Measurements from ENCODE around the gene LPCAT4.
"Not testable (repeated sequence)": the region's sequence is repeated elsewhere in the genome, so short reads cannot be mapped to it uniquely, and the experiment has no call there.

The LPCAT4 gene

GRCh38 chr15:34362047-34362773 is 4.8 kb downstream of the LPCAT4 start:
- DNase-seq, result no peak

- DNase-seq, result no peak
Measured at GRCh38 chr15:34361278-34361677, 5.7 kb downstream of the LPCAT4 start.

GRCh38 chr15:34360298-34360697 is 6.7 kb downstream of the LPCAT4 start:
- no peak for DNase-seq

- DNase-seq, result no peak
Measured at GRCh38 chr15:34359416-34359815, 7.6 kb downstream of the LPCAT4 start.

- no peak for DNase-seq
Measured at GRCh38 chr15:34358948-34359347, 8.0 kb downstream of the LPCAT4 start.

GRCh38 chr15:34358367-34358766 is 8.6 kb downstream of the LPCAT4 start:
- no peak for DNase-seq

GRCh38 chr15:34357653-34358052 is 9.3 kb downstream of the LPCAT4 start:
- DNase-seq, result no peak

GRCh38 chr15:34355241-34355640 is 11.8 kb downstream of the LPCAT4 start:
- DNase-seq, result no peak

GRCh38 chr15:34354286-34354685 is 12.7 kb downstream of the LPCAT4 start:
- DNase-seq, result no peak

GRCh38 chr15:34353627-34354026 is 13.4 kb downstream of the LPCAT4 start:
- no peak for DNase-seq

- DNase-seq, result not testable (repeated sequence)
Measured at GRCh38 chr15:34352996-34353395, 14.0 kb downstream of the LPCAT4 start.

GRCh38 chr15:34349769-34350168 is 17.2 kb downstream of the LPCAT4 start:
- no peak for DNase-seq

GRCh38 chr15:34348735-34349300 is 18.2 kb downstream of the LPCAT4 start:
- DNase-seq, result no peak

GRCh38 chr15:34347951-34348638 is 18.9 kb downstream of the LPCAT4 start:
- no peak for DNase-seq

- DNase-seq, result peak; percentile 92
Measured at GRCh38 chr15:34342737-34343575, 24.0 kb downstream of the LPCAT4 start, which contains the start of the genes NOP10 and NUTM1. TSS of gene NOP10 (minus strand) at chr15:34343136. CDS start at chr15:34343073, 63 bp downstream. TSS of gene NUTM1 (plus strand) at chr15:34343315. CDS start at chr15:34343697, 382 bp downstream.

- DNase-seq, result not testable (repeated sequence)
Measured at GRCh38 chr15:34342213-34342736, 24.7 kb downstream of the LPCAT4 start.

- no peak for DNase-seq
Measured at GRCh38 chr15:34341381-34342212, 25.4 kb downstream of the LPCAT4 start.

GRCh38 chr15:34339946-34340345 is 27.1 kb downstream of the LPCAT4 start:
- DNase-seq, result no peak

- no peak for DNase-seq
Measured at GRCh38 chr15:34338347-34338746, 28.6 kb downstream of the LPCAT4 start.

GRCh38 chr15:34337557-34338306 is 29.3 kb downstream of the LPCAT4 start, which contains the start of gene SLC12A6:
TSS of gene SLC12A6 (minus strand) at chr15:34337781. CDS start at chr15:34336680, 1,101 bp downstream.
- DNase-seq, result peak; percentile 87

All from CD4-positive, alpha-beta T cell treated with Interleukin-4 for 4 hours (primary cell).